ENCODE measurements around the gene TNS3. TPM values are rescaled to one million over a fixed set of nuclear protein-coding genes. Genes with fewer than 3 reads are reported as not detected.

TNS3 gene
- total RNA-seq, 1 experiment from 2014 or later, result 9.5 TPM

GRCh38 chr7:47228386-47229014 is 353.4 kb downstream of the TNS3 start:
- Mint-ChIP-seq H3K27ac (no peak overlapping the region; a peak in 1 of 7 replicates), H3K27me3 (ENCODE audit: low read depth) (peaks cover 12% of the 10 kb centered on the region), H3K36me3 (ENCODE audit: insufficient read depth in 1 of 3, low read depth in 3 of 3) (peaks cover 0 to 4% (median 0%) of the 10 kb centered on the region in 3 experiments; a peak in 2 of 7 replicates), H3K4me3 (no peak overlapping the region), H3K4me1 (peaks cover 0 to 5% of the 10 kb centered on the region in 2 experiments; a peak in 1 of 4 replicates), H3K9me3 (peaks cover 3 to 5% of the 10 kb centered on the region in 2 experiments)
- Histone ChIP-seq H3K23ac (ENCODE audit: insufficient read length, low read depth, low read length) (no peak overlapping the region), H2BK5ac (ENCODE audit: insufficient read length, low read length) (no peak overlapping the region), H2AFZ (ENCODE audit: low read length) (no peak overlapping the region), H2BK20ac (ENCODE audit: low read depth, low read length, poor library complexity, severe bottlenecking) (no peak overlapping the region), H3K27ac (ENCODE audit: insufficient read length, low read depth, low read length) (no peak overlapping the region), H4K91ac (ENCODE audit: insufficient read length, low read depth, low read length) (no peak overlapping the region), H3K9me3 (ENCODE audit: control insufficient read depth, low read depth, low read length) (no peaks in the 10 kb centered on the region), H3K79me2 (ENCODE audit: insufficient read depth, low read length) (no peaks in the 10 kb centered on the region), H2BK12ac (ENCODE audit: insufficient read length, low read depth, low read length) (no peak overlapping the region), H3K18ac (ENCODE audit: insufficient read length, low read depth, low read length) (no peak overlapping the region), H3K56ac (ENCODE audit: insufficient read length, low read depth, low read length) (no peak overlapping the region), H2BK15ac (ENCODE audit: low read depth, low read length) (no peak overlapping the region), H2BK120ac (ENCODE audit: low read depth, low read length, poor library complexity, severe bottlenecking) (no peak overlapping the region), H3K4ac (ENCODE audit: low read depth, low read length) (no peak overlapping the region), H3K4me1 (ENCODE audit: insufficient read depth, low read length) (no peaks in the 10 kb centered on the region; the same call in 1 of the 2 replicates), H3K27me3 (ENCODE audit: insufficient read depth, low read length) (no peaks in the 10 kb centered on the region), H3K23me2 (ENCODE audit: insufficient read length, low read depth, low read length, poor library complexity, severe bottlenecking) (no peaks in the 10 kb centered on the region), H4K5ac (ENCODE audit: insufficient read length, low read depth, low read length) (no peak overlapping the region), H4K8ac (replicated peaks; ENCODE audit: insufficient read length, low read depth, low read length) (no peak overlapping the region), H4K20me1 (ENCODE audit: control insufficient read depth, insufficient read depth, insufficient read length) (no peaks in the 10 kb centered on the region), H3K14ac (ENCODE audit: insufficient read depth, low read length) (no peak overlapping the region), H3K79me1 (ENCODE audit: insufficient read depth, low read depth, low read length, poor library complexity, severe bottlenecking) (no peaks in the 10 kb centered on the region), H3K4me2 (ENCODE audit: insufficient read depth, insufficient read length, low read length) (no peak overlapping the region), H3K9ac (ENCODE audit: extremely low read depth, insufficient read length, low read length) (no peak overlapping the region), H3T11ph (ENCODE audit: low read length) (no peak overlapping the region), H2AK5ac (ENCODE audit: insufficient read length, low read length) (no peak overlapping the region)
- WGBS (ENCODE audit: extremely low coverage, insufficient read length, low lambda C conversion rate), result no CpG with 5 or more reads among the region's 11 CpGs
- TF ChIP-seq CTCF (conservative IDR thresholded peaks at IDR 0.05), result no peak
- peak; percentile 83 for DNase-seq
